Activated CD8-positive, alpha-beta T cell treated with anti-CD3 and anti-CD28 coated beads, Interleukin-2, amount 10 ng/mL, durations not matched to agents 7 days and 5 days (primary cell): ENCODE data around the gene NKAIN2. TPM values are rescaled to one million over a fixed set of nuclear protein-coding genes. Genes with fewer than 3 reads are reported as not detected.

Experiments used
- ATAC-seq: fragments of 150-1000 bp; cut with Tn5 transposase; one replicate; pipeline ENCODE4 v1.10.0; 2021; ENCODE audit warnings: moderate library complexity
- CTCF ChIA-PET: fragments of 350-600 bp; sonication (Branson Sonifier 250); formaldehyde crosslinking; loops from one replicate; lab custom pipeline; 2021; ENCODE audit warnings: antibody characterized with exemption; lab: Charles Lee
- POLR2A ChIA-PET: fragments of 350-600 bp; sonication (Branson Sonifier 250); formaldehyde crosslinking; loops from one replicate; lab custom pipeline; 2021; ENCODE audit warnings: antibody characterized with exemption; lab: Charles Lee
- DNase-seq: peaks from one replicate; pipeline ENCODE4 v3.0.0-alpha.2; 2020
- H3K27ac Mint-ChIP-seq: one replicate; pipeline ENCODE4 v1.8.0; 2021; ENCODE audit warnings: mild to moderate bottlenecking, mixed read lengths
- H3K27me3 Mint-ChIP-seq: one replicate; pipeline ENCODE4 v1.8.0; 2021; ENCODE audit warnings: low read depth, mixed read lengths
- H3K36me3 Mint-ChIP-seq: one replicate; pipeline ENCODE4 v1.8.0; 2021; ENCODE audit warnings: low read depth, mixed read lengths
- H3K4me1 Mint-ChIP-seq: one replicate; pipeline ENCODE4 v1.8.0; 2021; ENCODE audit warnings: low read depth, mixed read lengths
- H3K4me3 Mint-ChIP-seq: one replicate; pipeline ENCODE4 v1.8.0; 2021; ENCODE audit warnings: mild to moderate bottlenecking, mixed read lengths
- H3K9me3 Mint-ChIP-seq: one replicate; pipeline ENCODE4 v1.8.0; 2022; ENCODE audit warnings: mixed read lengths; ENCODE audit not compliant: insufficient read depth
- total RNA-seq, 2 experiments: library from RNA; stranded (reverse); gene quantifications; one replicate each; pipeline ENCODE4 v1.2.3, GENCODE V29; 2021

The NKAIN2 gene
- total RNA-seq, 2 experiments from 2014 or later, result not detected

DNA sequence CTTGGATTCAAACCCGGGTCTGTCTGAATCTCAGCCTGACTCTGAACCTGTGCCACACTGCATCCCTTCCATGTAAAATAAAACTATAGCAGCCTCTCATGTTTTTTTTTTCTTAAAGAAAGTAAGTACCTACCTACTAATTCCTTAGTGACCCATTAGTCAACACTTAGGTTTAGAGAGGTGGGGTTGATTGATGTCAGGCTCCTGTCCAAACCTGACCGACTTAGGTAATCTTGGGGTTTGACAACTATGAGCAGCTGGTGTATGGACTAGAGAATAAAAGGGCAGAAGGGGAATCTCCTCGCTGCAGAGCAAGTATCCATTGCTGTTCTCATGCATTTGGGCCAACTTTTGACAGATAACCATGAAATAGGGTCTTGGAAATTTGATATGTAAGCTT lies 6.5 kb downstream of the NKAIN2 start:
- no peaks in the 10 kb centered on the region for H3K9me3 Mint-ChIP-seq
- DNase-seq (no peak), ATAC-seq (no peak)
- POLR2A ChIA-PET, result no interaction called here
- no peaks in the 10 kb centered on the region for H3K36me3 Mint-ChIP-seq
- H3K4me3 Mint-ChIP-seq, result no peak overlapping the region
- H3K27ac Mint-ChIP-seq, result no peak overlapping the region
- H3K27me3 Mint-ChIP-seq, result peaks cover 10% of the 10 kb centered on the region
- H3K4me1 Mint-ChIP-seq, result no peaks in the 10 kb centered on the region
- CTCF ChIA-PET, result no interaction called here

DNA sequence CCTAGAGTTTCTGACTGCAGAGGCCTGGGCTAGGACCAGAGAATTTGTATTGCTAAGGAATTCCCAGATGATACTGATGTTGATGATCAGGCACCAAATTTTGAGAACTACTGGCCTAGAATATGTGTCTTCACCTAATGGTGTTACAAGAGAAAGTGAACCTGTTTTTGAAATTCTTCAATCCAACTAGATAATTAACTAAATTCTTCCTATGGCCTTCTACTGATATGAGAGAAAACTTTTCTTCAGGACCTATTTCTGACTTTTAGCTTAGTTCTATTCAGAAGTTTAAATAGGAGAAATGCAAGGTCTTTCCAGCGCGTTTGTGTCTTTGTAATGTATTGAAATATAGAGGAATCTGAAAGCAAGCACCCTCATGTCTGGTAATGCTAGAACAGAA lies 7.3 kb downstream of the NKAIN2 start:
- CTCF ChIA-PET, result no interaction called here

DNA sequence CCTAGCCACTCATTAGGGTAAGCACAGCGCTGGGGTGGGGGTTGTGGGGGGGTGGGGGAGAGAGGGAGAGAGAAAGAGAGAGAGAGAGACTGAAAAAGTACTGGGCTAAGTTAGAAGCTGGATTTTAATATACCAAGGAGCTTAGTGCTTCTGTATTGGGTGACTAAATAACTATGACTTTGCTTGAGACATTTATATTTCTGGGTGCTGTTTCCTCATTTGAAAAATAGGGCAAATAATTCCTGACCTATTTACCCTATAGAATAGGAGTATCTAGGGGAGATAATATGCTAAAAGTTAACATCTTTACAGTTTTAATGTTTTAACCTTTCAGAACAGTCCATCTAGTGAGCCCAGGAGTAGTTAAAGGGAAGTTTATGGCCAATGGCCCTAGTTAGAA lies 7.7 kb downstream of the NKAIN2 start:
- H3K27me3 Mint-ChIP-seq, result peaks cover 5% of the 10 kb centered on the region
- CTCF ChIA-PET, result no interaction called here
- no peak overlapping the region for H3K27ac Mint-ChIP-seq
- DNase-seq, result no peak
- no peak for ATAC-seq
- H3K4me1 Mint-ChIP-seq, result no peaks in the 10 kb centered on the region
- POLR2A ChIA-PET, result no interaction called here
- no peak overlapping the region for H3K4me3 Mint-ChIP-seq
- H3K9me3 Mint-ChIP-seq, result no peaks in the 10 kb centered on the region
- no peaks in the 10 kb centered on the region for H3K36me3 Mint-ChIP-seq

More for the DNA sequence above, 7.3 kb downstream of the NKAIN2 start:
- DNase-seq (no peak), ATAC-seq (no peak)
- Mint-ChIP-seq H3K36me3 (no peaks in the 10 kb centered on the region), H3K27me3 (peaks cover 8% of the 10 kb centered on the region), H3K9me3 (no peaks in the 10 kb centered on the region), H3K4me1 (no peaks in the 10 kb centered on the region), H3K27ac (no peak overlapping the region), H3K4me3 (no peak overlapping the region)
- POLR2A ChIA-PET, result no interaction called here

DNA sequence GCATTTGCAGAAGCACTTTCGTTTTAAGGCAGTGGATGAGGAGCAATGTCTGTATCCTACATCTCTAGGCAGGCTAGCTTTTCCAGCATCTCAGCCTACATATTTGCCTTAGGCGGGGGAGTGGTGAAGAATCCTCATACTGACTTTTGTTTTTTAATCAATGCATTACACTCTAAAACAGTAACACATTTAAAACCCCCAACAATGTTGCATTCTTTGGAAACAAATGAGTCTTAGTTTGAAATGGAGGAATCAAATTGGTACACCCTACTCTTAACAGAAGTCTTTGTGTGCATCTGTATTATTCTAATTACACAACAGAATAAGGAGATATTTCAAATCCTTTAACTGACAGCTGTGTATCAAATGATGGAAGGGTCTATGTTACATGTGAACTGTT lies 9.0 kb downstream of the NKAIN2 start:
- ChIA-PET POLR2A (no interaction called here), CTCF (no interaction called here)
- no peaks in the 10 kb centered on the region for H3K36me3 Mint-ChIP-seq
- no peak overlapping the region for H3K27ac Mint-ChIP-seq
- H3K4me1 Mint-ChIP-seq, result no peaks in the 10 kb centered on the region
- no peaks in the 10 kb centered on the region for H3K9me3 Mint-ChIP-seq
- H3K27me3 Mint-ChIP-seq, result peaks cover 2% of the 10 kb centered on the region
- H3K4me3 Mint-ChIP-seq, result no peak overlapping the region
- DNase-seq (no peak), ATAC-seq (no peak)

DNA sequence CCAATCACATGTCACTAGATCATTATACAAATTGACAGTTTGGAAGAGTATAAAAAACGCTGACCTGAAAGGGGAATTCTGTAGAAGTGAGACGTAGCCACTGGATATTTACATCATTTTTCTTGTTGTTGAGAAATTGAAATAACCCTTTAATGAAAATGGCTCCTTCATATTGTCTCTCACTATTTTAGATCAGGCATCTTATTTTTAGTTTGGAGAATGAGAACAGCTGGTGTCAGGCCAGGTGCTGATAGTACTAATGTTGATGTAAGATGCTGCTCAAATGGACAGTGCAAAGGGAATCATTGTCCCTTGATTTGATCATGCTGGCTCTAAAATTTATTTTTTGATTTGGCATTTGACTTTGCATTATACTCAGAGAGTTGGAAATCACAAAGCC lies 17.4 kb downstream of the NKAIN2 start:
- DNase-seq (no peak), ATAC-seq (no peak)
- no peaks in the 10 kb centered on the region for H3K27me3 Mint-ChIP-seq
- CTCF ChIA-PET, result no interaction called here
- H3K9me3 Mint-ChIP-seq, result no peaks in the 10 kb centered on the region
- H3K4me3 Mint-ChIP-seq, result no peak overlapping the region
- H3K36me3 Mint-ChIP-seq, result no peaks in the 10 kb centered on the region
- H3K4me1 Mint-ChIP-seq, result no peaks in the 10 kb centered on the region
- no peak overlapping the region for H3K27ac Mint-ChIP-seq
- POLR2A ChIA-PET, result no interaction called here

DNA sequence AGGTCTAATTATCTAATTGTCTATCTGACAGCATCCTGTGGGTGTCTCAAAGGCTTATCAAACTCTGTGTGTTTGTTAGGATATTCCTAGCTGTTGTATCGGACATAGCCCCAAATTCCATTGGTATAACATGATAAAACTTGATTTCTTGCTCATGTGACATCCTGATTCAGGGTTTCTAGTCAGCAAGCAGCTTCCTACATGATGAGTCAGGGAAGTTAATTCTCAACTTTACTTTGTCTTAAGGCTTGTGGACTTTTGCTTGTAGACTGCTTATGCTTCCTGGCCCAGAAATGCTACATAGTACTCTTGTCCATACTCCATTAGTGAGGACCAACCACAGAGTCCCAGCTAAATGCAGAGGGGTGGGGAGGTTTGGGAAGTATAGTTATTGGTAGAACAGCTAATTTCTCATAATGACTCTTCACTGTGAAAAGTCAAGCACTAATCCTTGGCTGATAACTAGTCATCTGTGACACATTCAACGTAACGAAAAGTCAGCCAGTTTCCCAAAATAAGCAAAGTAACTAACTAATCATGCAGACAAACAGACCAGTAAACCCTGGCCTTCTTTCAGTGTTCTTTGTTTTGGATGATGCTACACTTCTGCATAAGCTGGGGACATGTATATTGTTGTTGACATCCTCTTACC lies 25.8 kb downstream of the NKAIN2 start:
- H3K9me3 Mint-ChIP-seq, result peaks cover 1% of the 10 kb centered on the region
- ChIA-PET POLR2A (no interaction called here), CTCF (no interaction called here)
- H3K36me3 Mint-ChIP-seq, result no peaks in the 10 kb centered on the region
- no peak overlapping the region for H3K27ac Mint-ChIP-seq
- no peaks in the 10 kb centered on the region for H3K27me3 Mint-ChIP-seq
- no peaks in the 10 kb centered on the region for H3K4me1 Mint-ChIP-seq
- DNase-seq, result no peak
- no peak for ATAC-seq
- H3K4me3 Mint-ChIP-seq, result no peak overlapping the region

DNA sequence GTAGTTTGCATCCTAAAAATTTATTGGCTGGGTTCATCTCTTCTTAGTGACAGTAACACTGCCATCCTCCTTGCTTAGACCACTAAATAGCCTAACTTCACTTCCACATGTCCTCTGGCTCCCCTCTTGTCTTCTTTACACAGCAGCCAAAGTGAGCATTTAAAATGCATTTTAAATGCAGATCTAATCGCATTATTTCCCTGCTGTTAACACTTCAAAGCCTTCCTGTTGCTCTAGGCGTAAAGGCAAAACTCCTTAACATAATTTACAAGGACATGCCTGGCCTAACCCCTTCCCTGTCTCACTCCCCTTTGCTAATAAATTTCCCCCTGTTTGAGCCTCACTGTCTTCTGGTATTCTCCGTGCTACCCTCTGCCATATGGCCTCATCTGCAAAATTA lies 26.5 kb downstream of the NKAIN2 start:
- no peak for DNase-seq
- Mint-ChIP-seq H3K4me1 (no peaks in the 10 kb centered on the region), H3K36me3 (no peaks in the 10 kb centered on the region), H3K27me3 (no peaks in the 10 kb centered on the region), H3K4me3 (no peak overlapping the region), H3K27ac (no peak overlapping the region), H3K9me3 (peaks cover 4% of the 10 kb centered on the region)
- ATAC-seq, result no peak
- ChIA-PET POLR2A (no interaction called here), CTCF (no interaction called here)

DNA sequence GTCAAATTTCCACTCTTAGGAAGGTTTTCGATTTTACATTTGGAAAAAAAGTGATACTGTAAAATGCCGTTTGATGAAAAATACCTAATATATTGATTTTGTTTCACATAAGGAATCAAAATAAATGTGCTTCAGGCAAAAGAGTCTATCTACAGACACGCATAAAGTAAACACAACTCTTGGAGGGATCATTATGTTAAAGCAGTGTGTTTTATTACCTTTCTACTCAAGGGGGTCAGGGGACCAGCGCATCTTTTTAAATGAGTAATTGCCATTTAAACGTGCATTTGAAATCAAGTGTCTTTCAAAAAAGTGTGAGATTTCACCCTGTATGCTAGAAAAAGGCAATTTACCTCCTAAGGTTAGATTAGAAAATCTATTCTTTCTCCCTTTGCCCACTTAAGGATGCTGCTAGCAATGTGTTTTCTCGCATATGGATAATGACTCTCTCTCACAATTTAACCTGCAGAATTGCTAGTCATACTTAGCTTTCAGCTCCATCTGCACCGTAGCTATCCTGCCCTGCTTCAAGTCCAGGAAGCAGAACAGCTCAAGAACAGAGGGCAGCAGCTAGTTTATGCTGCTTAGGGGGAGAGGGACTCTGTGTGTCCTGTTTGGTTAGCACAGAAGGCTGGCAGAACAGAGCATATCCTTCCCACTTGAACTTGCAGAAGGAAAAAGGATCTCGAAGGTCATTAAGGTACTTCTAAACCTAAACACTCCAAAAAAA lies 35.0 kb downstream of the NKAIN2 start:
- Mint-ChIP-seq H3K9me3 (peaks cover 4% of the 10 kb centered on the region), H3K4me3 (no peak overlapping the region), H3K36me3 (no peaks in the 10 kb centered on the region), H3K4me1 (no peaks in the 10 kb centered on the region), H3K27ac (no peak overlapping the region), H3K27me3 (no peaks in the 10 kb centered on the region)
- ATAC-seq, result no peak
- DNase-seq, result no peak
- CTCF ChIA-PET, result interaction anchor here (0.7 kb wide), 1 partner anchor 48 kb away, joined by 3 read pairs; no protein-coding TSS in a partner anchor
- POLR2A ChIA-PET, result no interaction called here

DNA sequence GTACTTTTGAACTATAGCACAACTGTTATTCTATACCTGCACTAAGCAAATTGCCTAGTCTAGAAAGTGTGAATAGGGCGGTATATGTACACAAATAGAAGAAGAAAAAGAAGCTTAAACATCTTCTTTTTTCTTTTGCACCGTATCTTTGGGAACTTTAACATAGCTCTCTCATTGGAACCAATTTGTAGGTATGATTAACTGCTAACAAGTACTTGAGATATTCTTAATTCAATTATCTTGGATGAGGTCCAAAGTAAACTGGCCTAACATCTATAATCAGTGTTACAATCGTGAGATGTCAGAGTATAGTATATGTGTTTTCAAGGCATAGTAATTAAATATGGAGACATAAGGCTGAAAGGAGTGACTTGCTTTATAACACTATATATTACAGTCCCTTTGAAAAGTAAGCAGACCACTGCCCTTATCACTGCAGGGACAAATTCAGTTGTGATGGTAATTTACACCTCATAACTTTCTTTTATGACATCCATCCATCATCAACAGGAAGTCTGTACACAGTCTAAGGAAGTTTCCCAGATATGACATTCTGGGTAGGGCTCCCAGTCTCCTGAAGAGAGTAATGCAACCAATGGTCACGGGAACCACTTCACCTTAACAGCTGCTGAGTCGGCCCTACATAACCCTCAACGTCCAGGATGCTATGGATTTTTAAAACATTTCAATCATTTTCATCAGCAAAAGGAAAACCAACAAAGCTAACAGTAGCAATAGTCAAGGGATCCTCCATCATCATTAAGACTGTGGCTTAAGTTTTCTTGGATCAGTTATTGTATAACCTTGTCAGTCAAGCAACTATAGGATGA lies 37.6 kb downstream of the NKAIN2 start:
- ATAC-seq, result no peak
- no peak overlapping the region for H3K4me3 Mint-ChIP-seq
- H3K4me1 Mint-ChIP-seq, result no peaks in the 10 kb centered on the region
- DNase-seq, result no peak
- H3K27me3 Mint-ChIP-seq, result no peaks in the 10 kb centered on the region
- H3K27ac Mint-ChIP-seq, result no peak overlapping the region
- CTCF ChIA-PET, result no interaction called here
- H3K36me3 Mint-ChIP-seq, result no peaks in the 10 kb centered on the region
- POLR2A ChIA-PET, result no interaction called here
- no peaks in the 10 kb centered on the region for H3K9me3 Mint-ChIP-seq

DNA sequence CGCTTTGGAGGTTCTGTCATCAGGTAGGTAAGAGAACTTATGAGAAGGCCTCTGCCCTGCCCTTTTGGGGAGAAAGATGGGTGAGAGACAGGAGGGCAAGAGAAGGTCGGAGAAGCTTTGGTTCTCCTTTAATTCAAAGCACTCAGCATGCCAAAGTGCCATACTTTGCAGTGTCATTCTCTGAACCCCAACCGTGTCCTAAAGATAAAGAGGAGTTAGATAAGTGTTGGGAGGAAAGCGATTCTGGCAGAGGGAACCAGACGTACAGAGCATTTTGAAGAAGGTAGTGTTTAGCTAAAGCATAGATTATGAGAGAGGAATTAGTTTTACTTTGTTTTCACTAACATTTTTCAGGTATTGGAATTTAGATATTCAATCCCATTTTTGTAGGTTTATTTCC lies 40.3 kb downstream of the NKAIN2 start:
- H3K4me3 Mint-ChIP-seq, result no peak overlapping the region
- CTCF ChIA-PET, result interaction anchor here (0.6 kb wide), 1 partner anchor 38 kb away, joined by 3 read pairs; no protein-coding TSS in a partner anchor

DNA sequence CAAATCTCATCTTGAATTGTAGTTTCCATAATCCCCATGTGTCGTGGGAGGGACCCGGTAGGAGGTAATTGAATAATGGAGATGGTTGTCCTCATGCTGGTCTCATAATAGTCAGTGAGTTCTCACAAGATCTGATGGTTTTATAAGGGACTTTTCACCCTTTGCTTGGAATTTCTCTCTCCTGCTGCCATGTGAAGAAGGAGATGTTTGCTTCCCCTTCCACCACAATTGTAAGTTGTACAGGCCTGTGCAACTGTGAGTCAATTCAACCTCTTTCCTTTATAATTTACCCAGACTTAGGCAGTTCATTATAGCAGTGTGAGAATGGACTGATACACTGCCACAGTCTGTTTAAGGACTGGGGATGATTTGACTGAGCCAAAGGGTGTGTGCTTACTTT lies 44.7 kb downstream of the NKAIN2 start:
- no peak overlapping the region for H3K4me3 Mint-ChIP-seq
- ChIA-PET POLR2A (no interaction called here), CTCF (no interaction called here)
- H3K27me3 Mint-ChIP-seq, result no peaks in the 10 kb centered on the region
- H3K27ac Mint-ChIP-seq, result no peak overlapping the region
- ATAC-seq, result no peak
- no peaks in the 10 kb centered on the region for H3K4me1 Mint-ChIP-seq
- H3K36me3 Mint-ChIP-seq, result no peaks in the 10 kb centered on the region
- H3K9me3 Mint-ChIP-seq, result no peaks in the 10 kb centered on the region
- no peak for DNase-seq

More for the DNA sequence above, 40.3 kb downstream of the NKAIN2 start:
- DNase-seq (no peak), ATAC-seq (no peak)
- Mint-ChIP-seq H3K27ac (no peak overlapping the region), H3K9me3 (no peaks in the 10 kb centered on the region), H3K36me3 (no peaks in the 10 kb centered on the region), H3K27me3 (no peaks in the 10 kb centered on the region), H3K4me1 (no peaks in the 10 kb centered on the region)
- POLR2A ChIA-PET, result no interaction called here

DNA sequence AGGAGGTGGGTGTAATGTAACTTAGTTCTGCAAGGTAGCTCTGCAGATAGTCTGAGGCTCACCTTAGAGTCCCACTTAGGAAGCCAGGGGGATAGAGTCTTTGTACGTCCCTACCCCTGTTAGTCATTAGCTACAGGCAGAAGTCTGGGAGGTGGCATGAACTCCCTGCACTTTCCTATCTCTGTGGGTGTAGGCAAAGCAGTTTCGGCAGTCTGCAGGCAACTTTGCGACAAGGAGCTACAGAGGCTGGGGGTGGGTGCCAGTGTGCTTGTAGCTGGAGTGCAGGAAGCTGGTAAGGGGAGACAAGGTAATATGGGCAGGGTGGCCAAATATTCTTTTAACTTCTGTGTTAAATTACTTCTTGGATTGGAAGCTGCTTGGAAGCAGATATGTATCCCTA lies 45.7 kb downstream of the NKAIN2 start:
- ATAC-seq, result no peak
- CTCF ChIA-PET, result no interaction called here

More for the DNA sequence above, 45.7 kb downstream of the NKAIN2 start:
- H3K27ac Mint-ChIP-seq, result no peak overlapping the region
- no peak for DNase-seq
- H3K27me3 Mint-ChIP-seq, result no peaks in the 10 kb centered on the region
- POLR2A ChIA-PET, result no interaction called here
- no peaks in the 10 kb centered on the region for H3K36me3 Mint-ChIP-seq
- H3K4me3 Mint-ChIP-seq, result no peak overlapping the region
- no peaks in the 10 kb centered on the region for H3K9me3 Mint-ChIP-seq
- no peaks in the 10 kb centered on the region for H3K4me1 Mint-ChIP-seq
